ENCODE measurements around the gene EFCAB9. TPM values are rescaled to one million over a fixed set of nuclear protein-coding genes. Genes with fewer than 3 reads are reported as not detected.
A peak's percentile ranks its signal among the peaks of the same experiment; 100 is the strongest.

Gene EFCAB9
- total RNA-seq, 2 experiments from 2014 or later = not detected

- Histone ChIP-seq H3K9me3 (ENCODE audit: low read length) (no peaks in the 10 kb centered on the region), H2AFZ (ENCODE audit: low read length) (peak overlapping the region; percentile 74; the same call in 1 of the 2 replicates), H4K20me1 (ENCODE audit: insufficient read depth, low read length) (peaks cover 3% of the 10 kb centered on the region; the same call in 1 of the 2 replicates), H3K79me2 (ENCODE audit: insufficient read depth, low read depth, low read length) (peaks cover 36% of the 10 kb centered on the region), H3K27ac (ENCODE audit: low read depth, low read length, poor library complexity, severe bottlenecking) (no peak overlapping the region), H3K4me3 (ENCODE audit: low read depth, low read length, poor library complexity, severe bottlenecking) (peak overlapping the region; percentile 97), H3K36me3 (ENCODE audit: insufficient read depth, low read length) (peaks cover 18% of the 10 kb centered on the region), H3K4me2 (ENCODE audit: low read length) (peak overlapping the region; percentile 93), H3K4me1 (ENCODE audit: insufficient read depth, low read length, poor library complexity, severe bottlenecking) (peaks cover 26% of the 10 kb centered on the region), H3K9me2 (ENCODE audit: insufficient read depth, low read length) (no peaks in the 10 kb centered on the region)
- TF ChIP-seq CTCF (conservative IDR thresholded peaks at IDR 0.05; ENCODE audit: low read length) (no peak; the same call in 1 of the 2 replicates), EZH2phosphoT487 (IDR thresholded peaks at IDR 0.05; ENCODE audit: borderline replicate concordance, low read depth, low read length) (no peak)
- BruUV-seq (replicated peaks) = no TSS peak
- intact Hi-C loops (cut with micrococcal nuclease; ENCODE audit: unreplicated experiment) = loop anchor here (1.0 to 5.0 kb wide), 8 partner anchors 14 to 277 kb away; partner anchors contain the start of genes FBXW11 and UBTD2
- DNase-seq (ENCODE audit: low spot score) = no peak
- POLR2A ChIA-PET = interaction anchor here (0.6 to 2.1 kb wide), 19 partner anchors 10 to 1427 kb away, joined by 3 to 17 read pairs (median 4); partner anchors contain the start of gene FBXW11
- CTCF ChIA-PET (ENCODE audit: unreplicated experiment) = interaction anchor here (0.5 to 2.4 kb wide), 12 partner anchors 11 to 137 kb away, joined by 3 to 13 read pairs (median 4); no protein-coding TSS in a partner anchor
Measured at GRCh38 chr5:172188893-172189692, 4.9 kb upstream of the EFCAB9 start.

- Histone ChIP-seq H3K36me3 (ENCODE audit: insufficient read depth, low read length) (peaks cover 11% of the 10 kb centered on the region), H3K27ac (ENCODE audit: low read depth, low read length, poor library complexity, severe bottlenecking) (no peak overlapping the region), H3K9me3 (ENCODE audit: low read length) (no peaks in the 10 kb centered on the region), H3K79me2 (ENCODE audit: insufficient read depth, low read depth, low read length) (peaks cover 29% of the 10 kb centered on the region), H4K20me1 (ENCODE audit: insufficient read depth, low read length) (peaks cover 3% of the 10 kb centered on the region; the same call in 1 of the 2 replicates), H2AFZ (ENCODE audit: low read length) (no peak overlapping the region), H3K9me2 (ENCODE audit: insufficient read depth, low read length) (no peaks in the 10 kb centered on the region), H3K4me2 (ENCODE audit: low read length) (no peak overlapping the region), H3K4me3 (ENCODE audit: low read depth, low read length, poor library complexity, severe bottlenecking) (no peak overlapping the region), H3K4me1 (ENCODE audit: insufficient read depth, low read length, poor library complexity, severe bottlenecking) (peaks cover 25% of the 10 kb centered on the region)
- CTCF ChIA-PET (ENCODE audit: unreplicated experiment) = interaction anchor here (0.6 to 2.4 kb wide), 6 partner anchors 10 to 136 kb away, joined by 3 to 13 read pairs (median 4); no protein-coding TSS in a partner anchor
- intact Hi-C loops (cut with micrococcal nuclease; ENCODE audit: unreplicated experiment) = loop anchor here (2.0 to 5.0 kb wide), 4 partner anchors 93 to 277 kb away; partner anchors contain the start of genes FBXW11 and UBTD2
- DNase-seq (ENCODE audit: low spot score) = no peak
- POLR2A ChIA-PET = interaction anchor here (0.6 to 2.1 kb wide), 11 partner anchors 15 to 1426 kb away, joined by 3 to 17 read pairs (median 4); partner anchors contain the start of gene FBXW11
- TF ChIP-seq EZH2phosphoT487 (IDR thresholded peaks at IDR 0.05; ENCODE audit: borderline replicate concordance, low read depth, low read length) = no peak
- no peak for TF ChIP-seq CTCF (conservative IDR thresholded peaks at IDR 0.05; ENCODE audit: low read length)
- no TSS peak for BruUV-seq (replicated peaks)
Measured at GRCh38 chr5:172189693-172190296, 4.2 kb upstream of the EFCAB9 start.

All from OCI-LY7 (cell line).